Natural killer cell (primary cell): ENCODE measurements around the gene GSN. TPM values are rescaled to one million over a fixed set of nuclear protein-coding genes. Genes with fewer than 3 reads are reported as not detected.

Experiments used
- ATAC-seq, 3 donors: fragments of 150-1000 bp in 2 of 3; fragments of 200-7000 bp in 1 of 3; cut with Tn5 transposase; 1 replicate in 1 of 3; 2 replicates in 2 of 3; pipeline ENCODE4 v1.10.0; 2021; ENCODE audit warnings: mild to moderate bottlenecking in 2 of 3, moderate library complexity in 2 of 3
- DNase-seq, 2 donors: peaks; one replicate each; pipeline versions ENCODE4 v3.0.0 to v3.0.0-alpha.2; 2013 to 2021; ENCODE audit warnings: mixed read lengths in 1 of 2
- H3K27ac ChIP-seq: one replicate; pipeline ENCODE4 v1.5.1; 2013; ENCODE audit warnings: mild to moderate bottlenecking, low read length
- H3K27me3 ChIP-seq: one replicate; pipeline ENCODE4 v1.6.1; 2013; ENCODE audit warnings: low read length; ENCODE audit not compliant: control insufficient read depth, insufficient read depth
- H3K36me3 ChIP-seq: one replicate; pipeline ENCODE4 v1.6.1; 2013; ENCODE audit warnings: low read length; ENCODE audit not compliant: control insufficient read depth, insufficient read depth
- H3K4me1 ChIP-seq: one replicate; pipeline ENCODE4 v1.6.1; 2013; ENCODE audit warnings: low read length; ENCODE audit not compliant: control insufficient read depth, insufficient read depth
- H3K4me3 ChIP-seq: one replicate; pipeline ENCODE4 v1.5.1; 2013; ENCODE audit warnings: low read length
- H3K9me3 ChIP-seq: one replicate; pipeline ENCODE4 v1.6.1; 2013; ENCODE audit warnings: low read length; ENCODE audit not compliant: control insufficient read depth, insufficient read depth
- H3K27ac Mint-ChIP-seq, 2 donors: one replicate each; pipeline ENCODE4 v1.8.0; 2022; ENCODE audit warnings: mild to moderate bottlenecking in 2 of 2, mixed read lengths in 2 of 2, moderate library complexity in 1 of 2
- H3K27me3 Mint-ChIP-seq, 2 donors: one replicate each; pipeline ENCODE4 v1.8.0; 2022; ENCODE audit warnings: low read depth in 2 of 2, mixed read lengths in 2 of 2
- H3K36me3 Mint-ChIP-seq: one replicate; pipeline ENCODE4 v1.8.0; 2022; ENCODE audit warnings: mixed read lengths
- H3K4me1 Mint-ChIP-seq, 2 donors: one replicate each; pipeline ENCODE4 v1.8.0; 2022; ENCODE audit warnings: mixed read lengths in 2 of 2
- H3K4me3 Mint-ChIP-seq: one replicate; pipeline ENCODE4 v1.8.0; 2022; ENCODE audit warnings: mild to moderate bottlenecking, moderate library complexity, mixed read lengths
- H3K9me3 Mint-ChIP-seq, 2 donors: one replicate each; pipeline ENCODE4 v1.8.0; 2022; ENCODE audit warnings: mixed read lengths in 2 of 2
- WGBS: methylation state at CpG from one replicate; pipeline ENCODE4 v1.1.7; 2013; ENCODE audit warnings: missing lambda C conversion rate; ENCODE audit not compliant: insufficient coverage; 5-methylcytosine and 5-hydroxymethylcytosine counted together
- intact Hi-C: fragments of 100-400 bp; cut with micrococcal nuclease; formaldehyde crosslinking; loops from one replicate; pipeline ENCODE4 v1.14.2; 2022
- total RNA-seq, 4 donors: library from RNA; stranded (reverse); fragments of 120-200 nt in 1 of 4; gene quantifications; one replicate each; pipeline versions ENCODE4 v1.2.3 to v1.2.4, GENCODE V29; 2013 to 2022
- TF ChIP-seq, protein P1 (sequence below): fragments of 200-600 bp; IDR thresholded peaks from one replicate; pipeline ENCODE4 v1.8.0; 2022; ENCODE audit warnings: antibody characterized with exemption

Gene GSN
- total RNA-seq, 3 donors from 2014 or later (not counting 1 experiment from before 2014, with no cell fraction given), result 92.9 to 103 (median 103) TPM

DNA sequence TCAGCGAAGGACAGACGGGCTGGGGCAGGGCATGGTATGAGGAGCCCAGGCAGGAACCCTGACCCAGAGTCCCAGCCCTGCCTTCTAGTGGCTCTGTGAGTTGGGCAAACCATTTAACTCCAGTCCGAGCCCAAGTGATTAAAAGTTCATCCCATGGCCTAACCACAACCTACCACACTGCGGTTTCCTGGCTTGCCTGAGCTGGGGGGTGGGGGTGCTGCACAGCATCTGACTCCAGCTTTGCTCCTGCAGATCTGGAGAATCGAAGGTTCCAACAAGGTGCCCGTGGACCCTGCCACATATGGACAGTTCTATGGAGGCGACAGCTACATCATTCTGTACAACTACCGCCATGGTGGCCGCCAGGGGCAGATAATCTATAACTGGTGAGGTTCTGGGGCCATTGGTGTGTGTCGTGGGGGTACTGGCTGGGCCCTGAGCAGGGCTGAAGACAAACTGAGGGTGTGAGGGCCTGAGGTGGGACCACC, 53.1 kb downstream of the GSN start:
- intact Hi-C loops, result loop anchor here (5.0 kb wide), 1 partner anchor 119 kb away; the partner anchor contains the start of gene RAB14
- Histone ChIP-seq H3K27ac (no peak overlapping the region), H3K36me3 (peaks cover 46% of the 10 kb centered on the region), H3K27me3 (no peaks in the 10 kb centered on the region), H3K9me3 (no peaks in the 10 kb centered on the region), H3K4me1 (peaks cover 27% of the 10 kb centered on the region), H3K4me3 (no peak overlapping the region)
- TF ChIP-seq, protein P1, sequence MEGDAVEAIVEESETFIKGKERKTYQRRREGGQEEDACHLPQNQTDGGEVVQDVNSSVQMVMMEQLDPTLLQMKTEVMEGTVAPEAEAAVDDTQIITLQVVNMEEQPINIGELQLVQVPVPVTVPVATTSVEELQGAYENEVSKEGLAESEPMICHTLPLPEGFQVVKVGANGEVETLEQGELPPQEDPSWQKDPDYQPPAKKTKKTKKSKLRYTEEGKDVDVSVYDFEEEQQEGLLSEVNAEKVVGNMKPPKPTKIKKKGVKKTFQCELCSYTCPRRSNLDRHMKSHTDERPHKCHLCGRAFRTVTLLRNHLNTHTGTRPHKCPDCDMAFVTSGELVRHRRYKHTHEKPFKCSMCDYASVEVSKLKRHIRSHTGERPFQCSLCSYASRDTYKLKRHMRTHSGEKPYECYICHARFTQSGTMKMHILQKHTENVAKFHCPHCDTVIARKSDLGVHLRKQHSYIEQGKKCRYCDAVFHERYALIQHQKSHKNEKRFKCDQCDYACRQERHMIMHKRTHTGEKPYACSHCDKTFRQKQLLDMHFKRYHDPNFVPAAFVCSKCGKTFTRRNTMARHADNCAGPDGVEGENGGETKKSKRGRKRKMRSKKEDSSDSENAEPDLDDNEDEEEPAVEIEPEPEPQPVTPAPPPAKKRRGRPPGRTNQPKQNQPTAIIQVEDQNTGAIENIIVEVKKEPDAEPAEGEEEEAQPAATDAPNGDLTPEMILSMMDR, result no peak
- Mint-ChIP-seq H3K27me3 (no peaks in the 10 kb centered on the region), H3K27ac (peak overlapping the region in 1 of 2 donors; percentile 31), H3K4me1 (peaks cover 38 to 47% of the 10 kb centered on the region in 2 donors), H3K9me3 (no peaks in the 10 kb centered on the region), H3K4me3 (peak overlapping the region; percentile 31), H3K36me3 (peaks cover 8% of the 10 kb centered on the region)
- ATAC-seq, result no peak
- WGBS, result 59% methylated on average over 10 of the region's 10 CpGs
- DNase-seq, result peak in 1 of 2 donors; percentile 42

DNA sequence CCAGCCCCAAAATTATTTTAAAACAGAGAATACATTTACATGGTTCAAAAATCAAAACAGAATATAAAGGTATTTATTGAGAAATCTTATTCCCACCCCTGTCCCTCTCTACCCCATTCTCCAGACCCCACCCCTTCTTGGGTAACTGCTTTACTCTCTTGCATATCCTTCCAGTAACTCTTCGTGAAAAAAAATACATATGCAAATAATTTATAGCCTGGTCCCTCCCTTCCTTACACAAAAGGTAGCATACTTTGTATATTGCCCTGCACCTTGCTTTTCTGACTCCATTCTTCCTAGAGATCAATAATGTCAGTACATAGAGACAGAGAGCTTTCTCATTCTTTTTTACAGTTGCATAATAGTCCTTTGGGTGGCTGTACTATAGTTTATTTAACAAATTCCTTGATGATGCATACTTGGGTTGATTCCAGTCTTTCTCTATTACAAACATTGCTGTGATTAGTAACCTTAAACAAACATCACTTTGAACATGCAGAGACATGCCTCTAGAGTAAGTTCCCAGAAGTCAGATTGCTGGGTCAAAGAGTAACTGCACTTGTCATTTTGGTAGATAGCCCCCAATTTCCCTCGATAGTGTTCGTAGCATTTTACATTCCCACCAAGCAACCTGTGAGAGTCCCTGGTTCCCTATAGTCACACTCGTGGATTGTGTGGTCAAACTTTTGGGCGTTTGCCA, 54.2 kb downstream of the GSN start:
- no peak overlapping the region for H3K27ac ChIP-seq
- intact Hi-C loops, result loop anchor here (5.0 kb wide), 1 partner anchor 120 kb away; the partner anchor contains the start of gene RAB14
- Mint-ChIP-seq H3K4me3 (peak overlapping the region; percentile 4), H3K36me3 (peaks cover 8% of the 10 kb centered on the region), H3K9me3 (no peaks in the 10 kb centered on the region), H3K27ac (peak overlapping the region; percentile 10 to 30), H3K27me3 (no peaks in the 10 kb centered on the region), H3K4me1 (peaks cover 38 to 47% of the 10 kb centered on the region in 2 donors)
- peaks cover 27% of the 10 kb centered on the region for H3K4me1 ChIP-seq
- 45% methylated on average over 3 of the region's 5 CpGs for WGBS
- H3K36me3 ChIP-seq, result peaks cover 52% of the 10 kb centered on the region
- TF ChIP-seq, protein P1, result no peak
- H3K9me3 ChIP-seq, result no peaks in the 10 kb centered on the region
- no peak overlapping the region for H3K4me3 ChIP-seq
- DNase-seq (peak in 1 of 2 donors; percentile 12), ATAC-seq (no peak)
- H3K27me3 ChIP-seq, result no peaks in the 10 kb centered on the region

DNA sequence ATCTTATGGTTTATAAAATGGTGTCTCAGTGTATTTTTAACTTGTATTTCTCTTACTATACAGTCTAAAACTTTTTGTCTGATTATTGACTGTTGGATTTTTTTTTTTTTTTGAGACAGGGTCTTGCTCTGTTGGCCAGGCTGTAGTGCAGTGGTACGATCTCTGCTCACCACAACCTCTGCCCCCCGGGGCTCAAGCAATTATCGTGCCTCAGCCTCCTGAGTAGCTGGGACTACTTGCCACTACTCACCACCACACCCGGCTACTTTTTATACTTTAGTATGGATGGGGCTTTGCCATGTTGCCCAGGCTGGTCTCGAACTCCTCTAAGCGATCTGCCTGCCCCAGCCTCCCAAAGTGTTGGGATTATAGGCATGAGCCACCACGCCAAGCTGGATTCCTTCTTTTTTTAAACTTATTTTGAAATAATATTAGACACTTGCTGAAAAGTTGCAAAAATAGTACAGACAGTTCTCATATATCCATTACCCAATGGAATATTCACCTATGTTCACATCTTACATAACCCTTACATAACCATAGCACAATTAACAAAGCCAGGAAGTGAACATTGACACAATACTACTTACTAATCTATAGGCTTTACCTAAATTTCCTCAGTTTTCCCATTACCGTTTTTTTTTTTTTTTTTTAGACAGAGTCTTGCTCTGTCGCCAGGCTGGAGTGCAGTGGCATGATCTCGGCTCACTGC, 54.9 kb downstream of the GSN start:
- intact Hi-C loops, result loop anchor here (5.0 kb wide), 1 partner anchor 121 kb away; the partner anchor contains the start of gene RAB14
- peak overlapping the region; percentile 25 for H3K4me3 Mint-ChIP-seq
- TF ChIP-seq, protein P1, result no peak
- ATAC-seq (no peak), DNase-seq (no peak)
- H3K4me1 ChIP-seq, result peaks cover 27% of the 10 kb centered on the region
- peak overlapping the region in 1 of 2 donors; percentile 30 for H3K27ac Mint-ChIP-seq
- no peak overlapping the region for H3K27ac ChIP-seq
- H3K27me3 Mint-ChIP-seq, result no peaks in the 10 kb centered on the region
- H3K36me3 ChIP-seq, result peaks cover 51% of the 10 kb centered on the region
- H3K9me3 ChIP-seq, result no peaks in the 10 kb centered on the region
- H3K4me1 Mint-ChIP-seq, result peaks cover 38 to 47% of the 10 kb centered on the region in 2 donors
- H3K4me3 ChIP-seq, result no peak overlapping the region
- peaks cover 8% of the 10 kb centered on the region for H3K36me3 Mint-ChIP-seq
- WGBS, result 98% methylated on average over 10 of the region's 10 CpGs
- H3K27me3 ChIP-seq, result no peaks in the 10 kb centered on the region
- H3K9me3 Mint-ChIP-seq, result no peaks in the 10 kb centered on the region
